ENCODE data around the gene TAX1BP3. TPM values are rescaled to one million over a fixed set of nuclear protein-coding genes. Genes with fewer than 3 reads are reported as not detected.

TAX1BP3 gene
- total RNA-seq, 1 donor from 2014 or later = 15.1 TPM

DNA sequence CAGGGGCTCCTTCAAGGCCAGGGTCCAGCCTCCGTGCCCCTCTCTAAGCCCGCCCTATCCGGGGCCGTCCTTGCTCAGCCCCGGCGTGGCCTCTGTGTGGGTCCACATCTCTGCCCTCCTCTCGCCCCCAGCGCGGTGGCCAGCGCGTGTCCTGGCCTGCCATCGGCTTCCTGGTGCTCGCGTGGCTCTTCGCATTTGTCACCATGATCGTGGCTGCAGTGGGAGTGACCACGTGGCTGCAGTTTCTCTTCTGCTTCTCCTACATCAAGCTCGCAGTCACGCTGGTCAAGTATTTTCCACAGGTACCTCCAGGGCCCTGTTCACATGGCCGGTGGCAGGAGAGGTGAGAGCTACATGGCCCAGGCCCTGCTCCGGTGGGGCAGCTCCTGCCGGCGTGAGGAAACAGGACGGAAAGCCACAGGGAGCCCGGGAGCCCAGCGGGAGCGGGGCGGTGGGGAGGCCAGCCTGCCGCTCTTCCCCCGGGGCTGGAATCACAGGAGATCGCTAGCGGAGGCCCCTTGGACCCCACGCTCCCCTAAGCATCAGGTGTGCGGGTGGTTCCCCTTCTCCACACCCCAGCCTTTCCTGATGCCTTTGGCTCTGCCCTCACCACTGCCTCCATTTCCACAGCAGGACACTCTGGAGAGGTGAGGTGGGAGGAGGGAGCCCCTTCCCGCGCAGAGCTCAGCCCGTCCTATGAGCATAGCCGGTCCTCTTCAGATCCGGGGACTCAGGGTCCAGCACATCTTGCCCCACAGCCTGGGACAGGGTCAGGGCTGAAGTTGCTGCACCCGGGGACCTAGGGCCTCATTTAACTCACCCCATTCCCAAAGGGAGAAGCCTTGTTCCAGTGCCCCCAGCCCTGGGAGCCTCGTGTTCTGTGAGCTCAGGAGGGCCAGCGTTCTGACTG, 10.2 kb downstream of the TAX1BP3 start:
- Mint-ChIP-seq H3K36me3 (ENCODE audit: low read depth) (peaks cover 10% of the 10 kb centered on the region), H3K27ac (no peak overlapping the region), H3K27me3 (no peaks in the 10 kb centered on the region), H3K4me1 (peaks cover 3% of the 10 kb centered on the region), H3K4me3 (no peak overlapping the region), H3K9me3 (no peaks in the 10 kb centered on the region)
- intact Hi-C loops (cut with micrococcal nuclease) = no loop called here
- CTCF ChIA-PET = no interaction called here
- POLR2A ChIA-PET = interaction anchor here (0.5 to 1.1 kb wide), 3 partner anchors 10 to 38 kb away, joined by 3 to 7 read pairs (median 4); partner anchors contain the start of gene P2RX5
- DNase-seq = no peak
- no peak for ATAC-seq (ENCODE audit: low read depth)
- TF ChIP-seq, protein P1, sequence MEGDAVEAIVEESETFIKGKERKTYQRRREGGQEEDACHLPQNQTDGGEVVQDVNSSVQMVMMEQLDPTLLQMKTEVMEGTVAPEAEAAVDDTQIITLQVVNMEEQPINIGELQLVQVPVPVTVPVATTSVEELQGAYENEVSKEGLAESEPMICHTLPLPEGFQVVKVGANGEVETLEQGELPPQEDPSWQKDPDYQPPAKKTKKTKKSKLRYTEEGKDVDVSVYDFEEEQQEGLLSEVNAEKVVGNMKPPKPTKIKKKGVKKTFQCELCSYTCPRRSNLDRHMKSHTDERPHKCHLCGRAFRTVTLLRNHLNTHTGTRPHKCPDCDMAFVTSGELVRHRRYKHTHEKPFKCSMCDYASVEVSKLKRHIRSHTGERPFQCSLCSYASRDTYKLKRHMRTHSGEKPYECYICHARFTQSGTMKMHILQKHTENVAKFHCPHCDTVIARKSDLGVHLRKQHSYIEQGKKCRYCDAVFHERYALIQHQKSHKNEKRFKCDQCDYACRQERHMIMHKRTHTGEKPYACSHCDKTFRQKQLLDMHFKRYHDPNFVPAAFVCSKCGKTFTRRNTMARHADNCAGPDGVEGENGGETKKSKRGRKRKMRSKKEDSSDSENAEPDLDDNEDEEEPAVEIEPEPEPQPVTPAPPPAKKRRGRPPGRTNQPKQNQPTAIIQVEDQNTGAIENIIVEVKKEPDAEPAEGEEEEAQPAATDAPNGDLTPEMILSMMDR (IDR thresholded peaks at IDR 0.05) = no peak

DNA sequence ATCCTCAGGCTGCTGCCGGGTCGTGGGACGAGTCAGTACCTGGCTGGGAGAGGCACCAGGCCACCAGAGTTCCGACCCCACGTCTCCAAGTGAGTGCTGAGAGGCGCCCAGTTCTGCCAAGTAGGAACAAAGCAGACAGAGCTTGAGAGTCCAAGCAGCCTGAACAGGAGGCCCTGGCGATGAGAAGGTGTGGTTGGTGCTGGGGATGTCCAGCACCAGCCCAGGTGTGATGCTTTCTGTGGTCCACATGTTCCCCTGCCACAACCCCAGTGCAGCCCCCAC, 10.8 kb downstream of the TAX1BP3 start:
- Mint-ChIP-seq H3K4me1 (peaks cover 3% of the 10 kb centered on the region), H3K27me3 (no peaks in the 10 kb centered on the region), H3K36me3 (ENCODE audit: low read depth) (peaks cover 10% of the 10 kb centered on the region), H3K4me3 (no peak overlapping the region), H3K27ac (no peak overlapping the region), H3K9me3 (no peaks in the 10 kb centered on the region)
- no peak for ATAC-seq (ENCODE audit: low read depth)
- intact Hi-C loops (cut with micrococcal nuclease) = no loop called here
- POLR2A ChIA-PET = interaction anchor here (1.1 kb wide), 1 partner anchor 10 kb away, joined by 3 read pairs; no protein-coding TSS in a partner anchor
- CTCF ChIA-PET = no interaction called here
- DNase-seq = no peak
- TF ChIP-seq, protein P1 (IDR thresholded peaks at IDR 0.05) = no peak

DNA sequence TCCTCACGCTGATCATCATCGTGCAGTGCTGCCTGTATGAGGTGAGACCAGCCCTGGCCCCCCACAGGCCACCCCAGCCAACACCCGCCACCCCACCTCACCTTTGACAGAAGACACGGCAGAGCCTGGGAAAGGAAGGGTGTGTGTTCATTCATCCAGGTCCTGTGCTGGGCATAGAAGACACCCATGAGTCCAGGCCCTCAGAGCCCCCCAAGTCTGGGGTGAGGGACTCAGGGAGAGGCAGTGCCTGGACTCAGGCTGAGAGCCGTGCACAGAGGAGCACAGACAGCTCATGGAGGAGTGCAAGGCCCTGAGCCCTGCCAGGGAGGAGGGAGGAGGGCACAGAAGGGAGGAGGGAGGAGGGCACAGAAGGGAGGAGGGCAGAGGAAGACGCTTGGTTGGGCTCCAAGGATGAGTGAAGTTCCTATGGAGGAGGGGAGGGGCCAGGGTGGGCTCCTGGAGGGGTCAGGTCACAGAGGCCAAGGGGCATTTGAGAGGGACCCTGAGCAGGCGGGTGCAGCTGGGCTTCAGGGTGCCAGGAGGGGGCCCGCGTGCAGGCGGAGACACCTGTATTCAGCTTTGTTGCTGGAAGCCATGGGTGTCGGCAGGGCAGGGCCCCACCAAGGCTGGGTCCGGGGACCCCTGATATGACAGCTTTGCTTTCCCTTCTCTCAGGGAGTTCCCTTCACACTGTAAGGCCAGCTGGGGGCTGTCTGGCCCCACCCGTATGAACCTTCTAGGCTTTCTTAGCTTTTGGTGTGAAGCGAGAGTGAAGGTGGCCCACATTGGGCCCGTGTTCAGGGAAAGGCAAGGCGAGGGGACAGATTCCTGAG, 11.4 kb downstream of the TAX1BP3 start:
- Mint-ChIP-seq H3K4me1 (peaks cover 3% of the 10 kb centered on the region), H3K27ac (no peak overlapping the region), H3K36me3 (ENCODE audit: low read depth) (peaks cover 10% of the 10 kb centered on the region), H3K4me3 (no peak overlapping the region), H3K27me3 (no peaks in the 10 kb centered on the region), H3K9me3 (no peaks in the 10 kb centered on the region)
- POLR2A ChIA-PET = interaction anchor here (0.5 to 1.1 kb wide), 3 partner anchors 9 to 39 kb away, joined by 3 to 5 read pairs (median 3); no protein-coding TSS in a partner anchor
- intact Hi-C loops (cut with micrococcal nuclease) = no loop called here
- CTCF ChIA-PET = no interaction called here
- TF ChIP-seq, protein P1 (IDR thresholded peaks at IDR 0.05) = no peak
- ATAC-seq (ENCODE audit: low read depth) (no peak), DNase-seq (no peak)

DNA sequence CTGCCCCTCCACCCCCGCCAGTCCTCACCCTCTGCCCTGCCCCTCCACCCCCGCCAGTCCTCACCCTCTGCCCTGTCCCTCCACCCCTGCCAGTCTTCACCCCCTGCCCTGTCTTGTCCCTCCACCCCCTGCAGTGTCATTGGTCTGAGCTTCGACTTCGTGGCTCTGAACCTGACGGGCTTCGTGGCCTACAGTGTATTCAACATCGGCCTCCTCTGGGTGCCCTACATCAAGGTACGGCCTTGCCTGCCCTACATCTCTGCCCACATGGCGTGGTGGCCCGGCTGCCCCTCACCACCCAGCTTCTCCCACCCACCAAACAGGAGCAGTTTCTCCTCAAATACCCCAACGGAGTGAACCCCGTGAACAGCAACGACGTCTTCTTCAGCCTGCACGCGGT, 12.0 kb downstream of the TAX1BP3 start:
- TF ChIP-seq, protein P1 (IDR thresholded peaks at IDR 0.05) = no peak
- no peaks in the 10 kb centered on the region for H3K9me3 Mint-ChIP-seq
- POLR2A ChIA-PET = no interaction called here
- DNase-seq (no peak), ATAC-seq (ENCODE audit: low read depth) (no peak)
- no peaks in the 10 kb centered on the region for H3K27me3 Mint-ChIP-seq
- H3K36me3 Mint-ChIP-seq (ENCODE audit: low read depth) = peaks cover 10% of the 10 kb centered on the region
- CTCF ChIA-PET = no interaction called here
- no peak overlapping the region for H3K4me3 Mint-ChIP-seq
- H3K27ac Mint-ChIP-seq = no peak overlapping the region
- H3K4me1 Mint-ChIP-seq = peaks cover 3% of the 10 kb centered on the region
- intact Hi-C loops (cut with micrococcal nuclease) = no loop called here

DNA sequence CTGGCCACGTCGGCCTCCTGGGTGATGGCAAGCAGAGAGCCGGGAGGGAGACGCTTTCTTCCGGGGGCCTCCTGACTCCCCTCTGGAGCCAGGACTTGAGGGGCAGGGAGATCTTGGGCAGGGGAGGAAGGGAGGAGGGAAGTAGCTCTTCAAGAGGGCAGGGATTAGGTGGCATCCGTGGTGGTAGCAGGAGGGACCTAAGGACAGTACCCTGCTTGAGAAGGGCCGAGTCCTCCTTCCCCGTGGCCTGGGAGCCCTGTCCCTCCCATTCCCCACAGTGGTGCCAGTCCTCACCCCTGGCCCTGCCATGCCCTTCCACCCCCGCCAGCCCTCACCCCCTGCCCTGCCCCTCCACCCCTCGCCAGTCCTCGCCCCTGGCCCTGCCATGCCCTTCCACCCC, 12.6 kb downstream of the TAX1BP3 start:
- Mint-ChIP-seq H3K9me3 (no peaks in the 10 kb centered on the region), H3K4me3 (no peak overlapping the region), H3K4me1 (peaks cover 3% of the 10 kb centered on the region), H3K36me3 (ENCODE audit: low read depth) (peaks cover 10% of the 10 kb centered on the region), H3K27ac (no peak overlapping the region), H3K27me3 (no peaks in the 10 kb centered on the region)
- POLR2A ChIA-PET = no interaction called here
- CTCF ChIA-PET = no interaction called here
- TF ChIP-seq, protein P1 (IDR thresholded peaks at IDR 0.05) = no peak
- ATAC-seq (ENCODE audit: low read depth) (no peak), DNase-seq (no peak)
- intact Hi-C loops (cut with micrococcal nuclease) = no loop called here

Data from activated B cell treated with CpG ODN at 0.5 μM for 24 hours (primary cell).